Parathyroid adenoma (tissue), 2 donors: Measurements from ENCODE around the gene FIGNL1.

Source experiments
- H2AFZ ChIP-seq: fragments of 300-600 bp; sonication (generic); one replicate; pipeline ENCODE4 v1.7.0; 2017; ENCODE audit warnings: antibody characterized with exemption, mild to moderate bottlenecking
- H3K27ac ChIP-seq: fragments of 300-600 bp; sonication (generic); one replicate; pipeline ENCODE4 v1.7.0; 2017
- H3K27me3 ChIP-seq: fragments of 300-600 bp; sonication (generic); one replicate; pipeline ENCODE4 v1.7.0; 2017; ENCODE audit warnings: low read length; ENCODE audit not compliant: control insufficient read depth, insufficient read depth
- H3K36me3 ChIP-seq: fragments of 300-600 bp; sonication (generic); one replicate; pipeline ENCODE4 v1.7.0; 2017; ENCODE audit warnings: low read length; ENCODE audit not compliant: control insufficient read depth, insufficient read depth
- H3K4me1 ChIP-seq: fragments of 300-600 bp; sonication (generic); one replicate; pipeline ENCODE4 v1.7.0; 2017; ENCODE audit warnings: control low read depth
- H3K4me2 ChIP-seq: fragments of 300-600 bp; sonication (generic); one replicate; pipeline ENCODE4 v1.7.0; 2017; ENCODE audit warnings: low read length
- H3K4me3 ChIP-seq: fragments of 300-600 bp; sonication (generic); one replicate; pipeline ENCODE4 v1.7.0; 2017; ENCODE audit warnings: low read depth, low read length
- H3K79me2 ChIP-seq: fragments of 300-600 bp; sonication (generic); one replicate; pipeline ENCODE4 v1.7.0; 2017; ENCODE audit warnings: control low read depth
- H3K9ac ChIP-seq: fragments of 300-600 bp; sonication (generic); one replicate; pipeline ENCODE4 v1.7.0; 2017; ENCODE audit warnings: mild to moderate bottlenecking
- H3K9me3 ChIP-seq: fragments of 300-600 bp; sonication (generic); one replicate; pipeline ENCODE4 v1.7.0; 2017; ENCODE audit warnings: low read length; ENCODE audit not compliant: control insufficient read depth
- CTCF ChIP-seq: fragments of 300-600 bp; sonication (generic); IDR thresholded peaks from one replicate; pipeline ENCODE4 v1.7.0; 2017; ENCODE audit warnings: antibody characterized with exemption, mild to moderate bottlenecking
- donor health status: primary hyperparathyroidism.

FIGNL1 gene

GRCh38 chr7:50411332-50411731, 38.8 kb downstream of the FIGNL1 start:
- no peak for TF ChIP-seq CTCF
- no peaks in the 10 kb centered on the region for H3K27me3 ChIP-seq
- H3K4me3 ChIP-seq: no peak overlapping the region
- H2AFZ ChIP-seq: no peak overlapping the region
- no peaks in the 10 kb centered on the region for H3K79me2 ChIP-seq
- no peak overlapping the region for H3K4me2 ChIP-seq
- no peaks in the 10 kb centered on the region for H3K9me3 ChIP-seq
- no peak overlapping the region for H3K9ac ChIP-seq
- no peaks in the 10 kb centered on the region for H3K36me3 ChIP-seq
- H3K27ac ChIP-seq: no peak overlapping the region
- H3K4me1 ChIP-seq: no peaks in the 10 kb centered on the region

DNA sequence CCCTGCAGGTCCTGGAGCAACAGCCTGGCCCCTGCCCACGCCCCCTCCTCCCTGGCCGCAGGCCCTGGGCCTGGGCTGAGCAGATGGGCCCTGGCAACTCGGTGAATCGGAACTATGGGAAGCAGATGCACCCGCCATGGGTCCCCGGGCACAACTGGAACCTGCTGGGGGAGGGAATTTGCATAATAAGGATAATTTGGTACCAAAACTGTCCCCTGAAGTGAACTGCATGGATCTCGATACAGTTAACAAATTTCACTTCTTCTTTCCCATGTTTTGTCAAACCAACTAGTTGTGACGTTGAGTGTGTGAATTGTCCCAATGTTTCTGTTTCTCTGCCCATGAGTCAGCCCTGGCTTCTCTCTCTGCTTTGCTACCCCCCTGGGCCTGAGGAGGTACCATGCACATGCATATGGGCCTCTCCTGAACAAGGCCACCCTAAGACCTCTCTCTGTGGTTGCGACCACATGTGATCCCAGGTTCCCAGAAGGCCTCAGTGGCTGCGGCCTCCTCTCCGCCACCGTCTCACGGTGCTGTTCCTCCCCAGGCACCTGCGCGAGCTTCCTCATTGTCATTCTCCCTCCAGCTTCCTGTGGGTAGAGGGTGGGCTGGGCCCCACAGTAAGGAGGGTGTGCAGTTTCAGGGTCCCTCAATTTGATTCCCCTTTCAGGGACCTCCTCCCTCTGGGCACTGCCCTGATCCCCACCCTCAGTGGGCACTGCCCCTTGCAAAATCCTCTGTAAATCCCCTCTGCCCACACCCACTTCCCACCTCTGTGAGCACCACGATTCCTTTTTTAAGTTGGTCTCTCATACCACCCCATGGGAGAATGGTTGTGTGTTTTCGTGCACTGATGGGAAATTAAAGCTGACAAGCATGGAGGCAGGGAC, 40.0 kb downstream of the FIGNL1 start:
- H3K4me3 ChIP-seq: no peak overlapping the region
- no peak overlapping the region for H2AFZ ChIP-seq
- no peak overlapping the region for H3K27ac ChIP-seq
- no peaks in the 10 kb centered on the region for H3K79me2 ChIP-seq
- TF ChIP-seq CTCF: no peak
- no peaks in the 10 kb centered on the region for H3K4me1 ChIP-seq
- H3K27me3 ChIP-seq: no peaks in the 10 kb centered on the region
- H3K36me3 ChIP-seq: no peaks in the 10 kb centered on the region
- no peak overlapping the region for H3K4me2 ChIP-seq
- H3K9ac ChIP-seq: no peak overlapping the region
- H3K9me3 ChIP-seq: no peaks in the 10 kb centered on the region

DNA sequence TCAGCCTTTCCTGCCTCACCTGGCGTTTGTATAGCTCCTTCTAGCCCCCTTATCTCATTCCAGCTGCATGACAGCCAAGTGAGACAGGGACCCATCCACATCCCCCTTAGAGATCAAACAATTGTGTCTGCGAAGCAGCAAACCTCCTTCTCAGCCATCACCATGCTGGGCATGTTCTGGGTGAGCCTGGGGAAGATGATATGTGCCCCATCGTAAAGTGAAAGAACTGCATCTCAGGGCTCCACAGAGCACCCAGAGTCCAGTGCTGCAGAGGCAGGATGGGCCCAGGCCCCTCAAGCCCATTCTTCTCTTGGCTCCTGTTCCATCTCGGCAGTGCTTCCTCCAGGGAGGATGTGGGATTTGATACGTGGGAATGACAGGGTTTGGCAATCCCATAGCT, 43.2 kb downstream of the FIGNL1 start:
- Histone ChIP-seq H3K27ac (no peak overlapping the region), H3K9me3 (no peaks in the 10 kb centered on the region)

DNA sequence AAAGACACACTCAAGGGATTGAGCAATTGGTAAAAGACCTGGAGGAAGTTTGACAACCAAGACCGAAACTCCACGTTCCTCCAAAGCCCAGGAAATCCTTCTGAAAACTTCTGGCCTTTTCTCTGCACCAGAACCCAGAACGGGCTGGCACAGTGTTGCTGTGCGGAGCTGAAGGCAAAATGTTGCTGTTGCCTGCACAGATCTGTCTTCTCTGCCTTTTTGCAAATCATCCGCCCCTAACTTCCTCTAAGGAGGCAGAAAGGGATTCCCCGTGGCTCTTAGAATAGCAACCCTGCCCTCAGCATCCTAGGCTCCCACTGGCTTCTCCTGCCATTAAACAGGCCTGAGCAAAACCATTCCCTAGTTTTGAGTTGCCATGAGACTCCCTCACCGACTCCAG, 44.9 kb downstream of the FIGNL1 start:
- H2AFZ ChIP-seq: no peak overlapping the region
- no peak overlapping the region for H3K9ac ChIP-seq
- no peaks in the 10 kb centered on the region for H3K4me1 ChIP-seq
- H3K27ac ChIP-seq: no peak overlapping the region
- no peak overlapping the region for H3K4me2 ChIP-seq
- no peaks in the 10 kb centered on the region for H3K27me3 ChIP-seq
- no peaks in the 10 kb centered on the region for H3K79me2 ChIP-seq
- no peaks in the 10 kb centered on the region for H3K9me3 ChIP-seq
- H3K36me3 ChIP-seq: no peaks in the 10 kb centered on the region
- no peak overlapping the region for H3K4me3 ChIP-seq
- TF ChIP-seq CTCF: no peak

More for the DNA sequence above, 43.2 kb downstream of the FIGNL1 start:
- Histone ChIP-seq H3K36me3 (no peaks in the 10 kb centered on the region), H2AFZ (no peak overlapping the region), H3K4me1 (no peaks in the 10 kb centered on the region), H3K27me3 (no peaks in the 10 kb centered on the region), H3K9ac (no peak overlapping the region), H3K4me2 (no peak overlapping the region), H3K4me3 (no peak overlapping the region), H3K79me2 (no peaks in the 10 kb centered on the region)
- TF ChIP-seq CTCF: no peak

DNA sequence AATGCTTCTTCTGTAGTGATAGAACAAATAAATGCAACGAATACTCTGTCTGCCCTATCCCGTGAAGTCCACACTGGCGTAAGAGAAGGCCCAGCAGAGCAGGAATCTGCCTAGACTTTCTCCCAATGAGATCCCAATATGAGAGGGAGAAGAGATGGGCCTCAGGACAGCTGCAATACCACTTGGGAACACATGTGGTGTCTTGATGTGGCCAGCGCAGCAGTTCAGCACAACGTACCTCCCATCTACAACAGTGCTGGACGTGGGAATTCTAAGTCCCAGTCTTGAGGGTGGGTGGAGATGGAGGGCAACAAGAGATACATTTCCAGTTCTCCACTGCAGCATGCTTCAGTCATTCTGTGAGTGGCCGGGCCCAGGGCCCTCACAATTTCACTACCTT, 45.8 kb downstream of the FIGNL1 start:
- TF ChIP-seq CTCF: no peak
- Histone ChIP-seq H3K9me3 (no peaks in the 10 kb centered on the region), H3K36me3 (no peaks in the 10 kb centered on the region), H2AFZ (no peak overlapping the region), H3K9ac (no peak overlapping the region), H3K27ac (no peak overlapping the region), H3K27me3 (no peaks in the 10 kb centered on the region), H3K4me2 (no peak overlapping the region), H3K4me3 (no peak overlapping the region), H3K4me1 (no peaks in the 10 kb centered on the region), H3K79me2 (no peaks in the 10 kb centered on the region)
